ENCODE results near the gene TNIK.

Gene TNIK

DNA sequence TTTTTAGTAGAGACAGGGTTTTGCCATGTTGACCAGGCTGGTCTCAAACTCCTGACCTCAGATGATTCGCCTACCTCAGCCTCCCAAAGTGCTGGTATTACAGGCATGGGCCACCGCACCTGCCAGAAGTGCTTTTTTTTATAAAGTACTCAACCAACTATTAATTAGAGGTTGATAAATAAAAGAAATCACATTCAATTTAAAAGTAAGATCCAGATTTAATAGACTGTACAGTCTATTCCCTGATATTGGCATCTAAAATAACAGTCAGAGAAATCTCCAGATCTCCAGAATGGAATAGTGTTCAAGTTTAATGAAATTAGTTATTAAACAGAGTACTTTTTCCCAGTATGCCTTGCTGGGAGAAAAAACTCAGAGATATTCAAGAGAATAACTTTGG lies 290.8 kb downstream of the TNIK start:
- TF ChIP-seq, protein P1, sequence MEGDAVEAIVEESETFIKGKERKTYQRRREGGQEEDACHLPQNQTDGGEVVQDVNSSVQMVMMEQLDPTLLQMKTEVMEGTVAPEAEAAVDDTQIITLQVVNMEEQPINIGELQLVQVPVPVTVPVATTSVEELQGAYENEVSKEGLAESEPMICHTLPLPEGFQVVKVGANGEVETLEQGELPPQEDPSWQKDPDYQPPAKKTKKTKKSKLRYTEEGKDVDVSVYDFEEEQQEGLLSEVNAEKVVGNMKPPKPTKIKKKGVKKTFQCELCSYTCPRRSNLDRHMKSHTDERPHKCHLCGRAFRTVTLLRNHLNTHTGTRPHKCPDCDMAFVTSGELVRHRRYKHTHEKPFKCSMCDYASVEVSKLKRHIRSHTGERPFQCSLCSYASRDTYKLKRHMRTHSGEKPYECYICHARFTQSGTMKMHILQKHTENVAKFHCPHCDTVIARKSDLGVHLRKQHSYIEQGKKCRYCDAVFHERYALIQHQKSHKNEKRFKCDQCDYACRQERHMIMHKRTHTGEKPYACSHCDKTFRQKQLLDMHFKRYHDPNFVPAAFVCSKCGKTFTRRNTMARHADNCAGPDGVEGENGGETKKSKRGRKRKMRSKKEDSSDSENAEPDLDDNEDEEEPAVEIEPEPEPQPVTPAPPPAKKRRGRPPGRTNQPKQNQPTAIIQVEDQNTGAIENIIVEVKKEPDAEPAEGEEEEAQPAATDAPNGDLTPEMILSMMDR (IDR thresholded peaks at IDR 0.05; ENCODE audit: low read depth, low read length) = no peak

DNA sequence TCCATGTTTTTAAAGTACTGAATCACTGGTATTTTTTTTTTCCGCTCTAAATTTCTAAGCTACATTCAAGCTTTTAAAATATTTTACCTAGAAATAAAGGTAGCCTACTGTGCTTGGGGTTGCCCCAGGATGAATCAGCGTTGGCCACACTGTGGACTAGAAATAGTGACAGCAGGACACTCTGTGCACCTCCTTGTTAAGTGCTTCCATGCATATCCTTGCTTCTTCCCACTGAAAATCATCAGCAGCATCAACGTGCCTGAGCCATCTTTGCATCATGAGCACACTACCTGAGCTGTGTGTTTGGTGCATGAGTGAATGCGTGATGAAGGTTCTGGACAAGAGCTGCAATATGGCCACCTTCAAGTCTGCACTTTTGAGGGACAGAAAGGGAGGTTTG lies 291.7 kb downstream of the TNIK start:
- TF ChIP-seq, protein P1 (IDR thresholded peaks at IDR 0.05; ENCODE audit: low read depth, low read length) = no peak
- no peak overlapping the region for H3K4me3 ChIP-seq (ENCODE audit: low read depth, low read length)

More for the DNA sequence above, 290.8 kb downstream of the TNIK start:
- H3K4me3 ChIP-seq (ENCODE audit: low read depth, low read length) = no peak overlapping the region

DNA sequence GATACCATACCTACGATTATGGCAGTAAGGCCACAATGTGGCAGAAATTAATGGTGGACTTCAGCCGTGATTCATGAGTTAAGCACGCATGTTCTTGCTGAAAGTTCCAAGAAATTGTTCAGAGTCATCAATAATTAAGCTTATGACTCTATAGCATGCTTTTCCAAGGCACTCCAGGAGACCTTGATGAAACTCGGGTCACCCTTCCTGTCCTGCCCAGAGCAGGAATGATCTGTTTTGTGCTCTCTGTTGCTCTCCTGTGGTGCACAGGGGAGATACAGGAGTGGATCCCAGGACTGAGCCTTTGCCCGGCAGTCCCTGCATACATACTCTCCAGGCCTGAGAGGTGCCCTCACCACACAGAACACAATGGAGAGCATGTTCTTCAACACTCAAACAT lies 292.1 kb downstream of the TNIK start:
- TF ChIP-seq, protein P1 (IDR thresholded peaks at IDR 0.05; ENCODE audit: low read depth, low read length) = peak; percentile 30
- no peak overlapping the region for H3K4me3 ChIP-seq (ENCODE audit: low read depth, low read length)

DNA sequence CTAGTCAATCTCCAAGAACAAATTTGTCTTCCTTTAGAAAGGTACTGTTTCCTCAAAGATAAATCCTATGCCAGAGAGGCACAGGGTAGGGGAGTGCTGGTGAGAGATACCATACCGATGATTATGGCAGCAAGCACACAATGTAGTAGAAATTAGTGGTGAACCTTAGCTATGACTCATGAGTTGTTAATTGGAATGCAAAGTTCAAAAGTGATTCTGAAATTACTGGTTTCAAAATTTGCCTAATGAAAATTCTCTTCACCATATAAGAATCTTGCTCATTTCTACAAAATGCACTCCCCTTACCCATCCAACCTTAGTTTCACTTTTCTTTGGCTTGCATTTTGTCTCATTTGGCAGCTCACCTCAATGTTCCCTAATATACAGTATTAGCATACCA lies 294.2 kb downstream of the TNIK start:
- H3K4me3 ChIP-seq (ENCODE audit: low read depth, low read length) = no peak overlapping the region
- TF ChIP-seq, protein P1 (IDR thresholded peaks at IDR 0.05; ENCODE audit: low read depth, low read length) = no peak

DNA sequence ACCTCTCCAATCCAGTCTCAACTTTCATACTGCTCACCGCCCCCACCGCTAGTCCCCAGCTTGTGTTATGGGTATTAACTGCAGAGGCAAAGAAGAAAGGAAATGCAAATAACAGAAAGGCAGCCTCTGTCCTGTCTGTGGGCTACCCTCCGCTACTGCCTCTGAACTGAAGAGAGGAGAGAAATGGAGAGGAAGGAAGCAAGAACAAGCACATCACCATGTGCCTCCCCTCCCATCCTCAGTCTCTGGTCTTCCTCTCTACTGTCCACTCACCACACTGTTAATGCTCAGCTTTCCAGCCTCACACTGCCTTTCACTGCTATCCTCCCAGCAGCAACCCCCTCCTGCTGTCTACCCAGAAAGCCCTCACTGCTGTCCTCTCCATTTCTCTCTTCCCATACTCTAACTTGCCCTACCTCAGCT lies 294.7 kb downstream of the TNIK start:
- TF ChIP-seq, protein P1 (IDR thresholded peaks at IDR 0.05; ENCODE audit: low read depth, low read length) = no peak
- H3K4me3 ChIP-seq (ENCODE audit: low read depth, low read length) = no peak overlapping the region

DNA sequence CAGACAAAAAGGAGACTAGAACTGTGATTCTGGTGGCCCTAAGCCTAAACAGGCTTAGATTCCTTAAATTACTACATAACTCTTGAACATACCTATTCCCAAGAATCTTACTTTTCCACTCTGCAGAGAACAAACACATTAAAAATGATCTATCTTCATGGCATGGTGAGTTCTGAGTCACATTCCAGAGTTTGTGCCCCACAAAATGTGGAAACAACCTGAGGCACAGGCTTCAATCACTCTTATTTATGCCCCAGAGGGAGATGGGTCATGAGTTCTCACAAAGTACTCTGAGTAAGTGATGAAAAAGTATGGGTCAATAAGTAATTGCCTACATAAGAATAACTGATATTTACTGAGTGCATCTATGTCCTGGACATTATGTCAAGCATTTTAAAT lies 296.1 kb downstream of the TNIK start:
- no peak overlapping the region for H3K4me3 ChIP-seq (ENCODE audit: low read depth, low read length)
- TF ChIP-seq, protein P1 (IDR thresholded peaks at IDR 0.05; ENCODE audit: low read depth, low read length) = no peak

DNA sequence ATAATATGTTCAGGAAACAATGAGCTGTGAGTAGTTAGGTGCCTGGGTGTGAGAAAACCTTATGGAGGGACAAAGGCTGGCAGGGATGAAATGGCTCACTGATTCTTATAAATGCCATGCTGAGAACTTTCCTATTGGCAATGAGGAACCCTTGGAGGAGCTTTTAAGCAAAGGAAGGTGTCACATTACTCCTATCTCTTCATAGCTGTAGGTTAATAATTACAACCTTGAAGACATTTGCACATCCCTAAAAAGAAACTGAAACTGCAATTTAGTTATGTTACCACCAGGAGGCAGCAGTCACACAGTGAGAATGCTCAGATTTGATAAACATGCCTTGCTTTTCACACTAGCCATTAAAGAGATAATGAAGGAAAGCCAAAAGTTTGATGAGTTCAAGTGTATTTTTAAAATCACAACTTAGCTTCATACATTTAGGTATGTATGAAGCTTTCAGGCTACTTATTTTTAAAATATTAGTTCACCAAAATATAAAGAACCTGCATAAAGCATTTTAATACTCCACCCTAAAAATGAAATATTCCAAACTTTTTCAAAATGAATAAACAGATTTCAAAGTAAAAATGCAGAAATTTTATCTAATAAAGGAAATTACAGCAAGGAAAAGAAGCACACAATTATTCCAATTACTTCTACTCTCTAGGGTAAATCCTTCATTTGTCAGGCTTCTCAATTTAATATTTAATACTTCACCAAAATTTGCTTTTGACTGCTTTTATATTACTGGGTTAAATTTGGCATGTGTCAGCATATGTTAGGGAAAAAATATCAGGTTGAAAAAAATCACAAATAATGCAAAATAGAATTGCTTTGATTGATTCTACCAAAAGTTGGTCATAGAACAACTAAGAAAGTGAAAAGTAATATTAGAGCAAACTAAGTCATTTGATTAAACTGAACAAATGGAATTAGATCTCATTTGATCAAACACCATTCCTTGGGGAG lies 296.8 kb downstream of the TNIK start:
- TF ChIP-seq, protein P1 (IDR thresholded peaks at IDR 0.05; ENCODE audit: low read depth, low read length) = peak; percentile 34; the same call in 1 of the 2 replicates
- H3K4me3 ChIP-seq (ENCODE audit: low read depth, low read length) = no peak overlapping the region

All from WI38 (cell line).